Fibroblast of lung (primary cell): ENCODE data around the gene CLPTM1L.
"Not testable (repeated sequence)": the region's sequence is repeated elsewhere in the genome, so short reads cannot be mapped to it uniquely, and the experiment has no call there.

ENCODE experiments used
- EZH2 ChIP-seq: IDR thresholded peaks from 2 replicates; pipeline ENCODE4 v1.5.1; 2012; ENCODE audit warnings: low read length, control low read depth, mild to moderate bottlenecking; ENCODE audit errors: missing control alignments
- TF ChIP-seq, protein P1 (sequence below), 2 donors: IDR thresholded peaks in 1 of 2; conservative IDR thresholded peaks in 1 of 2; 1 replicate in 1 of 2; 2 replicates in 1 of 2; pipeline ENCODE4 v1.5.1; 2011 to 2012; ENCODE audit warnings: low read length in 2 of 2, control low read depth in 1 of 2, inconsistent platforms in 1 of 2, low read depth in 1 of 2, mild to moderate bottlenecking in 1 of 2

GRCh38 chr5:1339818-1340210 lies 5.1 kb downstream of the CLPTM1L start:
- TF ChIP-seq, protein P1, sequence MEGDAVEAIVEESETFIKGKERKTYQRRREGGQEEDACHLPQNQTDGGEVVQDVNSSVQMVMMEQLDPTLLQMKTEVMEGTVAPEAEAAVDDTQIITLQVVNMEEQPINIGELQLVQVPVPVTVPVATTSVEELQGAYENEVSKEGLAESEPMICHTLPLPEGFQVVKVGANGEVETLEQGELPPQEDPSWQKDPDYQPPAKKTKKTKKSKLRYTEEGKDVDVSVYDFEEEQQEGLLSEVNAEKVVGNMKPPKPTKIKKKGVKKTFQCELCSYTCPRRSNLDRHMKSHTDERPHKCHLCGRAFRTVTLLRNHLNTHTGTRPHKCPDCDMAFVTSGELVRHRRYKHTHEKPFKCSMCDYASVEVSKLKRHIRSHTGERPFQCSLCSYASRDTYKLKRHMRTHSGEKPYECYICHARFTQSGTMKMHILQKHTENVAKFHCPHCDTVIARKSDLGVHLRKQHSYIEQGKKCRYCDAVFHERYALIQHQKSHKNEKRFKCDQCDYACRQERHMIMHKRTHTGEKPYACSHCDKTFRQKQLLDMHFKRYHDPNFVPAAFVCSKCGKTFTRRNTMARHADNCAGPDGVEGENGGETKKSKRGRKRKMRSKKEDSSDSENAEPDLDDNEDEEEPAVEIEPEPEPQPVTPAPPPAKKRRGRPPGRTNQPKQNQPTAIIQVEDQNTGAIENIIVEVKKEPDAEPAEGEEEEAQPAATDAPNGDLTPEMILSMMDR (conservative IDR thresholded peaks at IDR 0.05 in 1 of 2, IDR thresholded peaks at IDR 0.05 in 1 of 2; ENCODE audit: low read depth in 1 of 2, low read length in 2 of 2) = not testable (repeated sequence)
- not testable (repeated sequence) for TF ChIP-seq EZH2
